SK-N-MC (cell line): ENCODE measurements around the gene PTPRG.

Experiments used
- EZH2 ChIP-seq: fragments of 200-600 bp; sonication (generic); IDR thresholded peaks from one replicate; pipeline ENCODE4 v1.6.1; 2017; ENCODE audit warnings: antibody characterized with exemption
- POLR2AphosphoS5 ChIP-seq: IDR thresholded peaks from 2 replicates; pipeline ENCODE4 v1.6.1; 2012; ENCODE audit warnings: mild to moderate bottlenecking, low read depth, low read length, borderline replicate concordance

- TF ChIP-seq POLR2AphosphoS5: no peak
- TF ChIP-seq EZH2: no peak
Measured at GRCh38 chr3:62127116-62127515, 565.7 kb downstream of the PTPRG start.
